HPDE6-E6E7 (cell line): Measurements from ENCODE around the gene LRRC52.
A peak's percentile ranks its signal among the peaks of the same experiment; 100 is the strongest.
"Not testable (repeated sequence)": the region's sequence is repeated elsewhere in the genome, so short reads cannot be mapped to it uniquely, and the experiment has no call there.

Experiments
- DNase-seq: peaks from one replicate; pipeline ENCODE4 v3.0.0; 2011; ENCODE audit warnings: missing footprints; ENCODE audit errors: extremely low spot score

The LRRC52 gene

GRCh38 chr1:165580931-165581871, 37.4 kb downstream of the LRRC52 start:
- DNase-seq: peak; percentile 23

DNA sequence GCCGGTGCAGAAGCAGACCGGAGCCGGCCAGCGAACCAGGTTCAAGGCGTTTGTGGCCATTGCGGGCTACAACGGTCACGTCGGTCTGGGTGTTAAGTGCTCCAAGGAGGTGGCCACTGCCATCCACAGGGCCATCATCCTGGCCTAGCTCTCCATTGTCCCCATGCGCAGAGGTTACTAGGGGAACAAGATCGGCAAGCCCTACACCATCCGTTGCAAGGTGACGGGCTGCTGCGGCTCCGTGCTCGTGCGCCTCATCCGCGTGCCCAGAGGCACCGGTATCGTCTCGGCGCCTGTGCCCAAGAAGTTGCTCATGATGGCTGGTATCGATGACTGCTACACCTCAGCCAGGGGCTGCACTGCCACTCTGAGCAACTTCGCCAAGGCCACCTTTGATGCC, 38.1 kb downstream of the LRRC52 start:
- DNase-seq: no peak

- no peak for DNase-seq
Observed at GRCh38 chr1:165586398-165586797, 42.6 kb downstream of the LRRC52 start.

DNA sequence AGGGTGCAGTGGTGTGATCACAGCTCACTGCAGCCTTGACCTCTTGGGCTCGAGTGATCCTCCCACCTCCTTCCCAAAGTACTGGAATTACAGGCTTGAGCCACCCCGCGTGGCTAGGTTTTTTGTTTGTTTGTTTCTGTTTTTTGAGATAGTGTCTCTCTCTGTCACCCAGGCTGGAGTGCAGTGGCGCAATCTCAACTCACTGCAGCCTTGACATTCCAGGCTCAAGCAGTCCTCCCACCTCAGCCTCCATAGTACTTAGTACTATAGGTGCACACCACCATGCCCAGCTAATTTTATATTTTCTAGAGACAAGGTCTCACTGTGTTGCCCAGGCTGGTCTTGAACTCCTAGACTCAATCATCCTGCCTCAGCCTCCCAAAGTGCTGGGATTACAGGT, 47.6 kb downstream of the LRRC52 start:
- DNase-seq: not testable (repeated sequence)

DNA sequence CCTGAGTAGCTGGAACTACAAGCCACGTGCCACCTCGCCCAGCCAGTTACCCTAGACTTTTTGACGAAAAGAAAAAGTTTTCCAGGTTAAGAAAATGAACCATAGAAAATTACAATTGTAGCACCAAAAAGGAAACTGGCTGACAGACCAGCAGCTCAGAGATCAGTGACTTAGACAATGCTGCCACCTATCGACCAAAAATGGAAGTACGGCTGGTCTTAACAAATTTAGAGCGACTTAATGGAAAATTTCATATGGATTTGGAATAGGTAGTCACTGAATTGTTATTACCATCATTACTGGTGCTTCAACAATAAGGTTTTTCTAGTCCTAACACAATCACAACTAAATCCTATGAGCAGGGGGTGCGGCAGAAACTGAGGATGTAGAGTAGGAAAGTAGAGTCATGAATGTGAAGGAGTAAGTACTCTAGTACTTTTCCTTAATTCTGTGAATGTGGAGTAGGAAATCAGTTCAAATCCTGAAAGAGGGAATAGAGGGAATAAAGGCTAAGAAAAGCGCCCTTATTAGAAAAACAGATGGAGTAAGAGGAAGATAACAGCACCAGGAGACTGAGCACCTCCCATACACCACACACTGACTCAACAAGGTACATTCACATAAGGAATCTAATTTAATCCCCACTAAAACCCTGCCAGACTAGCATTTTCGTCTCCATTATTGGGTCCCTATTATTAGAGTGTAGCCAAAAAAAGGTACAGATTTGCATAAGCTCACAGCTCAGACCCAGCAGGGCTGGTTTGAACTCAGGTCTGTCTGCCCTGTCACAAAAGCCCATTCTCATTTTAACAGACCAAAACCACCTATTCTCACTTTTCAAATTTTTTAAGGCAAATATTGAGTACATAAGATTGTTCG, 49.4 kb downstream of the LRRC52 start:
- peak; percentile 45 for DNase-seq

GRCh38 chr1:165595246-165595938, 51.6 kb downstream of the LRRC52 start:
- DNase-seq: no peak

DNA sequence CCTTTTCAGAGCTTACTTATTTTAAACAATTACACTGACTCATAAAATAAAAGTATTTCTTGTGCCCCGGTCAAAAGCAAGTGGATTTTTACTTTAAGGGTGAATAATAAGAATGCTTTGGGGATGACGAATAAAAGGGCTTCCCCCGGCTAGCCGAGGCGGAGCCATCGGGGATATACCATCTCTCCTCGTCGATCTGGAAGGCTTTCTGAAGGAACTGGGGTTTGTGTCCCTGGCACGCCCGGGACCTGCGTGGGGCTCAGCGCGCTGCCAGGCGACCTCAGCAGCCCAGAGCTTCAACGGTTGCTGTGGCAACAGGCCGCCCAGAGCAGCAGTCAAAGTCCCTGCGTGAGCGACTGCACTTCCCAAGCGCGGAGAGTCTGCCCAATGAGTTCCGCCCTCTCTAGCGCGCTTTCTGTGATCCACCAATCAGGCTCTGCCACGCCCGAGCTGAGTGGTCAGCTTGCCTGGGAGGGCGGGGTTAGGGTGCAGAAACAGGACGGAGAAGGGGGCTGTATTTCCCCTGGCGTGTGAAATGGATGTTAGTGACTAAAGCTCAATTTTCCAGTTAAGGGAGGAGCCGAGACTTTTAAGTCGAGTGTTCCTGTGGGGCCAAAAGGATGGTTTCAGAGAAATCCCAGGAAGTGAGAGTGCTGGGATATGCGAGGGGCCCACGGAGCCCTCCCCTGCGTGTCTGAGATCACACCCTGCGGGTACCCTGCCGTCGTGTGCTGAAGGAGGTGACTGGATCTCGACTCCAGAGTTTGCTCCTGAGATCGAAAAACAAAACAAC, 54.3 kb downstream of the LRRC52 start:
- DNase-seq: peak; percentile 91

GRCh38 chr1:165598676-165599059, 54.9 kb downstream of the LRRC52 start:
- no peak for DNase-seq

GRCh38 chr1:165600793-165601192, 57.0 kb downstream of the LRRC52 start:
- no peak for DNase-seq

- DNase-seq: no peak
Observed at GRCh38 chr1:165603810-165604209, 60.0 kb downstream of the LRRC52 start.

GRCh38 chr1:165605246-165605645, 61.4 kb downstream of the LRRC52 start:
- DNase-seq: no peak

DNA sequence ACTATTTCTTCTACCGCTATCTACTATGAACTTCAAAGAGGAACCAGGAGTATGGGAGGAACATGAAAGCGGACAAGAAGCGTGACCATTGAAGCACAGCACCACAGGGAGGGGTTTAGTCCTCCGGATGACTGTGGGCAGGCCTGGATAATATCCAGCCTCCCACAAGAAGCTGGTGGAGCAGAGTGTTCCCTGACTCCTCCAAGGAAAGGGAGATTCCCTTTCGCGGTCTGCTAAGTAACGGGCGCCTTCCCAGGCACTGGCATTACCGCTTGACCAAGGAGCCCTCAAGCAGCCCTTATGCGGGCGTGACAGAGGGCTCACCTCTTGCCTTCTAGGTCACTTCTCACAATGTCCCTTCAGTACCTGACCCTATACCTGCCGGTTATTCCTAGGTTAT, 62.9 kb downstream of the LRRC52 start:
- DNase-seq: not testable (repeated sequence)

- DNase-seq: no peak
Observed at GRCh38 chr1:165610866-165611265, 67.1 kb downstream of the LRRC52 start.

GRCh38 chr1:165612062-165612461, 68.3 kb downstream of the LRRC52 start:
- no peak for DNase-seq
